Mesenchymal stem cell (in vitro differentiated cells and primary cell): ENCODE measurements around the gene P4HB.
A peak's percentile ranks its signal among the peaks of the same experiment; 100 is the strongest.

ENCODE experiments used
- DNase-seq: peaks from one replicate; pipeline ENCODE4 v3.0.0-alpha.2; 2013
- H2AFZ ChIP-seq: one replicate; pipeline ENCODE4 v1.6.1; 2013; ENCODE audit warnings: low read depth, mild to moderate bottlenecking, control low read depth, inconsistent platforms, low read length, moderate library complexity
- H2AK5ac ChIP-seq: 2 replicates; pipeline ENCODE4 v1.6.1; 2013; ENCODE audit warnings: low read length, moderate library complexity, mild to moderate bottlenecking, inconsistent platforms; ENCODE audit not compliant: severe bottlenecking
- H2BK120ac ChIP-seq: one replicate; pipeline ENCODE4 v1.6.1; 2013; ENCODE audit warnings: low read depth, mild to moderate bottlenecking, inconsistent platforms, low read length, moderate library complexity
- H2BK12ac ChIP-seq, 2 experiments: one replicate each; pipeline ENCODE4 v1.6.1; 2013; ENCODE audit warnings: inconsistent platforms in 2 of 2, low read length in 2 of 2, mild to moderate bottlenecking in 2 of 2, moderate library complexity in 2 of 2, control low read depth in 1 of 2
- H2BK15ac ChIP-seq: one replicate; pipeline ENCODE4 v1.6.1; 2013; ENCODE audit warnings: mild to moderate bottlenecking, low read depth, inconsistent platforms; ENCODE audit not compliant: poor library complexity, severe bottlenecking
- H2BK5ac ChIP-seq: 2 replicates; pipeline ENCODE4 v1.6.1; 2013; ENCODE audit warnings: low read depth, mild to moderate bottlenecking, low read length, control low read depth, inconsistent platforms; ENCODE audit not compliant: poor library complexity, severe bottlenecking
- H3K14ac ChIP-seq, 2 experiments: one replicate each; pipeline ENCODE4 v1.6.1; 2013; ENCODE audit warnings: inconsistent platforms in 2 of 2, low read length in 2 of 2, control low read depth in 1 of 2, mild to moderate bottlenecking in 1 of 2, moderate library complexity in 1 of 2
- H3K18ac ChIP-seq, 2 experiments: one replicate each; pipeline ENCODE4 v1.6.1; 2013; ENCODE audit warnings: inconsistent platforms in 2 of 2, low read length in 2 of 2, control low read depth in 1 of 2, low read depth in 1 of 2, mild to moderate bottlenecking in 1 of 2
- H3K23ac ChIP-seq, 2 experiments: one replicate each; pipeline ENCODE4 v1.6.1; 2013; ENCODE audit warnings: inconsistent platforms in 2 of 2, low read length in 2 of 2, mild to moderate bottlenecking in 2 of 2, moderate library complexity in 2 of 2, control low read depth in 1 of 2
- H3K27ac ChIP-seq: 2 replicates; pipeline ENCODE4 v1.5.1; 2013; ENCODE audit warnings: mild to moderate bottlenecking, moderate library complexity, low read length, control low read depth, inconsistent platforms; ENCODE audit not compliant: poor library complexity, severe bottlenecking
- H3K27me3 ChIP-seq, 2 experiments: 2 replicates each; pipeline versions ENCODE4 v1.6.1 to v1.7.0; 2013; ENCODE audit warnings: low read length in 2 of 2, mild to moderate bottlenecking in 2 of 2, moderate library complexity in 2 of 2, control low read depth in 1 of 2, inconsistent platforms in 1 of 2; ENCODE audit not compliant: control insufficient read depth in 1 of 2, insufficient read depth in 1 of 2
- H3K36me3 ChIP-seq, 2 experiments: 2 replicates each; pipeline versions ENCODE4 v1.6.1 to v1.7.0; 2013; ENCODE audit warnings: low read length in 2 of 2, control low read depth in 1 of 2, inconsistent platforms in 1 of 2, low read depth in 1 of 2, mild to moderate bottlenecking in 1 of 2; ENCODE audit not compliant: insufficient read depth in 2 of 2, control insufficient read depth in 1 of 2
- H3K4ac ChIP-seq, 2 experiments: one replicate each; pipeline ENCODE4 v1.6.1; 2013; ENCODE audit warnings: inconsistent platforms in 2 of 2, low read length in 2 of 2, mild to moderate bottlenecking in 2 of 2, moderate library complexity in 2 of 2, control low read depth in 1 of 2, low read depth in 1 of 2
- H3K4me1 ChIP-seq: 2 replicates; pipeline ENCODE4 v1.6.1; 2013; ENCODE audit warnings: low read depth, low read length, control low read depth; ENCODE audit not compliant: control insufficient read depth, insufficient read depth
- H3K4me2 ChIP-seq: 2 replicates; pipeline ENCODE4 v1.6.1; 2013; ENCODE audit warnings: low read length, mild to moderate bottlenecking, inconsistent platforms; ENCODE audit not compliant: poor library complexity, severe bottlenecking
- H3K4me3 ChIP-seq, 2 experiments: 2 replicates each; pipeline versions ENCODE4 v1.5.1 to v1.7.0; 2013; ENCODE audit warnings: low read length in 2 of 2, mild to moderate bottlenecking in 2 of 2, control low read depth in 1 of 2, low read depth in 1 of 2; ENCODE audit not compliant: insufficient read depth in 1 of 2
- H3K79me1 ChIP-seq: replicated peaks from 2 replicates; pipeline ENCODE4 v1.6.1; 2013; ENCODE audit warnings: mild to moderate bottlenecking, control low read depth, low read length, inconsistent platforms; ENCODE audit not compliant: poor library complexity, severe bottlenecking
- H3K9ac ChIP-seq: 2 replicates; pipeline ENCODE4 v1.7.0; 2013; ENCODE audit warnings: mild to moderate bottlenecking, low read length, moderate library complexity
- H3K9me3 ChIP-seq: 2 replicates; pipeline ENCODE4 v1.7.0; 2013; ENCODE audit warnings: mild to moderate bottlenecking, low read length; ENCODE audit not compliant: control insufficient read depth
- H4K8ac ChIP-seq: one replicate; pipeline ENCODE4 v1.6.1; 2013; ENCODE audit warnings: inconsistent platforms, mild to moderate bottlenecking, low read length, moderate library complexity
- H4K91ac ChIP-seq: one replicate; pipeline ENCODE4 v1.6.1; 2013; ENCODE audit warnings: mild to moderate bottlenecking, low read length, inconsistent platforms
- WGBS: methylation state at CpG from one replicate; pipeline ENCODE4 v1.1.7; 2013; ENCODE audit warnings: mixed read lengths; 5-methylcytosine and 5-hydroxymethylcytosine counted together

The P4HB gene

DNA sequence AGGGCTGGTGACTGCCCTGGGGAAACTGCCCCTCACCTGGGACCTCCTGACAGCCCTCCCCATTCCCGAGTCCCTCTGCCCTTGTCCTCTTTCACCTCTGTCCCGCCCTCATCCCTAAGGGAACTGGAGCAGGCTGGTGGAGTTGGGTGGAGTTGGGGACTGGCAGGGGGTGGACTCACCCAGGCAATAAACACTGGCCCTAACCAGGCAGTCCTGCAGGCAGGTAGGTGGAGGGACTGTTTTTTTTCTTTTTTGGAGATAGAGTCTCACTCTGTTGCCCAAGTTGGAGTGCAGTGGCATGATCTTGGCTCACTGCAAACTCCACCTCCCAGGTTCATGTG, 44.7 kb downstream of the P4HB start:
- Histone ChIP-seq H2BK5ac (no peak overlapping the region), H2BK120ac (no peak overlapping the region), H3K9me3 (no peaks in the 10 kb centered on the region), H4K8ac (no peak overlapping the region), H3K4me1 (peaks cover 10% of the 10 kb centered on the region), H3K36me3 (peaks cover 0 to 2% of the 10 kb centered on the region in 2 experiments), H3K23ac (no peak overlapping the region), H3K18ac (no peak overlapping the region), H3K27ac (no peak overlapping the region), H3K27me3 (peaks cover 6 to 67% of the 10 kb centered on the region in 2 experiments), H2BK15ac (no peak overlapping the region), H2AK5ac (no peak overlapping the region), H3K14ac (no peak overlapping the region), H2BK12ac (no peak overlapping the region), H3K4me2 (no peak overlapping the region), H3K4ac (no peak overlapping the region), H3K9ac (no peak overlapping the region), H3K79me1 (no peaks in the 10 kb centered on the region), H4K91ac (peak overlapping the region; percentile 25), H2AFZ (no peak overlapping the region), H3K4me3 (no peak overlapping the region)
- DNase-seq = no peak
- 80% methylated on average over 1 of the region's 2 CpGs for whole genome bisulfite sequencing

DNA sequence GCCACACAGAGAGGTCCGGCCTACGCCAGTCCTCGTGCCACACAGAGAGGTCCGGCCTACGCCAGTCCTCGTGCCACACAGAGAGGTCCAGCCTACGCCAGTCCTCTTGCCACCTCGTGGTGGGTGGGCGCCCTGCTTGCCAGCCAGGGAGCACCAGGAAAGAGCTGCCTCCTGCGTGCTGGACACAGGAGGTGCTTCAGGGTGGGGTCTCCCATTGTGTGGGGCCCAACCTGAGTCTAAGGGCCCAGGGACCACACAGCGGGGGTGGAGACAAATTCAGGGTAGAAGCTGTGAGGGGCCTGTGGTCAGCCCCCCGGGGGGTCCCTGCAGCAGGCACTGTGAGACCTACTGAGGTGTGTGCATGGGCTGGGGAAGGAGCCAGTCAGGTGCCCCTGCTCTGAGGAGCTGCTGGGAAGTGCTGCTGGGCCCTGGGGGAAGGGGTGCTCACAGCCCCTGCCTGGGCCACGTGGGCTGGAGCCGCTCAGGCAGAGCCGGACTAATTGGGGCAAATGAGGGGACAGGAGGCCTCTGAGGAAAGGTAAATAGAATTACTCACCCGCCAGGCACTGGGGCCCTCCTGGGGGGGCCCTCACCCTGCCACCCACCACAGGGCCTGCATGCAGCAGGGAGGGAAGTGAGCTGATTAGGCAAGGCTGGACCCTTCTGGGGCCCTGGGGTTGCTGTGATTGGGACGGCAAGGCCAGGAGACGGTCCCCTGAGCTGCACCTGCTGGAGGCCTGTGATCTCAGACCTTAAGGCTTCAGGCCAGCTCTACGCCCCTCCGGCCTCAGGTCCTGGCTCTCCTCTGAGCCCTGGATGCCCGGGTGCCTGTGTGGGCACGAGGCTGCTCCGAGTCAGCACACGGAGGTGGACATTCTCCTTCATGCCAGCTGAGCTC, 45.3 kb downstream of the P4HB start:
- peak overlapping the region; percentile 10 for H3K4me2 ChIP-seq
- H3K18ac ChIP-seq = no peak overlapping the region
- H3K9me3 ChIP-seq = no peaks in the 10 kb centered on the region
- no peak overlapping the region for H3K14ac ChIP-seq
- H4K8ac ChIP-seq = no peak overlapping the region
- peaks cover 0 to 2% of the 10 kb centered on the region in 2 experiments for H3K36me3 ChIP-seq
- no peak overlapping the region for H2AK5ac ChIP-seq
- peaks cover 10% of the 10 kb centered on the region for H3K4me1 ChIP-seq
- H2BK120ac ChIP-seq = no peak overlapping the region
- H3K4me3 ChIP-seq = no peak overlapping the region
- peaks cover 10 to 73% of the 10 kb centered on the region in 2 experiments for H3K27me3 ChIP-seq
- 76% methylated on average over 20 of the region's 24 CpGs for WGBS
- H2AFZ ChIP-seq = no peak overlapping the region
- H3K23ac ChIP-seq = no peak overlapping the region
- no peak overlapping the region for H3K9ac ChIP-seq
- no peaks in the 10 kb centered on the region for H3K79me1 ChIP-seq
- no peak overlapping the region for H2BK5ac ChIP-seq
- H4K91ac ChIP-seq = peak overlapping the region; percentile 25
- no peak overlapping the region for H3K4ac ChIP-seq
- DNase-seq = no peak
- H3K27ac ChIP-seq = no peak overlapping the region
- H2BK12ac ChIP-seq = no peak overlapping the region
- H2BK15ac ChIP-seq = peak overlapping the region; percentile 57

DNA sequence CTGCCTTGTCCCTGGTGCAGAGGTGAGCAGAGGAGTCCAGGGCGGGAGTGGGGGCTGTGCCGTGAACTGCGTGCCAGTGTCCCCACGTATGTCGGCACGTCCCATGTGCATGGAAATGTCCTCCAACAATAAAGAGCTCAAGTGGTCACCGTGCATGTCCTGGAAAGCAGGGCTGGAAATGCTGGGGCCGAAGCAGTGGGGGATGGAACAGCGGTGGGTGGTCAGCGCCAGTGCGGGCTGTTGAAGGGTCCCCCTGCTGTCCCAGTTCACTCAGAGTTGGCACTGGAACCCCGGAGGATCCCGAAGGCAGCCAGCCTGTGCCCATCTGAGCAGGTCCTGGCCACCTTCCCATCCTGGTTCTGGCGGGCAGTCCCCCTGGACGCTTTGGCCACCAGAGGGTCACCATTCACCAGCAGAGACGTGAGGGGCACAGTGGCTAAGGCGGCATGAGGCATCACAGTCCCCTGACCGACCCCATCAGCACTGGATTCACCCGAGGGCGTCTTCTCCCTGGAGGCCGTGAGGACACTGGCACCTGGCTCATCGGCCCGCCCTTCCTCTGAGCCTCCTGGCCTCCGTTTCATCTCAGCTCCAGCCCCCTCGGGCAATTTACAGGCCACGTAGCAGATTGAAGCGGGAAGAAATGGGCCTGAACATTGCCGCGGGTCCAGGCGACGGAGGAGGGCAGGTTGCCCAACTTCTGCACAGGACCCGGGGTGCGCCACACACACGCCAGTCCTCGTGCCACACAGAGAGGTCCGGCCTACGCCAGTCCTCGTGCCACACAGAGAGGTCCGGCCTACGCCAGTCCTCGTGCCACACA, 46.3 kb downstream of the P4HB start:
- WGBS = 92% methylated on average over 39 of the region's 41 CpGs

DNA sequence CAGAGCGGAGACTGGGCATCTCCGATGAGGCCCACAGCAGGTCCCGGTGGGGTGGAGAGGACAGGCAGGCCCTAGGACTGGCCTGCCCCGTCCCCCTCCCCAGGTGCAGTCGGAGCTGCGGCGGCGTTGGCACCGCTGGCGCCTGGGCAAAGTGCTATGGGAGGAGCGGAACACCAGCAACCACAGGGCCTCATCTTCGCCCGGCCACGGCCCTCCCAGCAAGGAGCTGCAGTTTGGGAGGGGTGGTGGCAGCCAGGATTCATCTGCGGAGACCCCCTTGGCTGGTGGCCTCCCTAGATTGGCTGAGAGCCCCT, 47.0 kb downstream of the P4HB start:
- no peak overlapping the region for H2AK5ac ChIP-seq
- no peak overlapping the region for H2BK15ac ChIP-seq
- no peaks in the 10 kb centered on the region for H3K9me3 ChIP-seq
- H2BK120ac ChIP-seq = no peak overlapping the region
- H4K91ac ChIP-seq = peak overlapping the region; percentile 18
- no peak overlapping the region for H3K4ac ChIP-seq
- no peak overlapping the region for H3K9ac ChIP-seq
- DNase-seq = no peak
- H3K4me2 ChIP-seq = no peak overlapping the region
- WGBS = 90% methylated on average over 15 of the region's 15 CpGs
- no peak overlapping the region for H3K18ac ChIP-seq
- peaks cover 16 to 78% of the 10 kb centered on the region in 2 experiments for H3K27me3 ChIP-seq
- H3K36me3 ChIP-seq = no peaks in the 10 kb centered on the region
- no peak overlapping the region for H3K27ac ChIP-seq
- H3K4me1 ChIP-seq = peaks cover 10% of the 10 kb centered on the region
- no peak overlapping the region for H3K14ac ChIP-seq
- H3K79me1 ChIP-seq = no peaks in the 10 kb centered on the region
- no peak overlapping the region for H3K23ac ChIP-seq
- no peak overlapping the region for H2BK12ac ChIP-seq
- H3K4me3 ChIP-seq = peak overlapping the region in 1 of 2 experiments; percentile 2
- no peak overlapping the region for H2BK5ac ChIP-seq
- no peak overlapping the region for H2AFZ ChIP-seq
- H4K8ac ChIP-seq = no peak overlapping the region

More for the DNA sequence above, 46.3 kb downstream of the P4HB start:
- Histone ChIP-seq H3K27me3 (peaks cover 16 to 77% of the 10 kb centered on the region in 2 experiments), H2BK15ac (no peak overlapping the region), H2BK5ac (no peak overlapping the region), H2BK120ac (no peak overlapping the region), H3K79me1 (no peaks in the 10 kb centered on the region), H3K23ac (no peak overlapping the region), H3K18ac (no peak overlapping the region), H3K36me3 (peaks cover 0 to under 1% of the 10 kb centered on the region in 2 experiments), H3K4ac (no peak overlapping the region), H2BK12ac (no peak overlapping the region), H3K9ac (no peak overlapping the region), H3K4me3 (no peak overlapping the region), H3K4me2 (no peak overlapping the region), H3K4me1 (peaks cover 10% of the 10 kb centered on the region), H4K91ac (no peak overlapping the region), H3K14ac (no peak overlapping the region), H3K27ac (no peak overlapping the region), H4K8ac (no peak overlapping the region), H2AFZ (no peak overlapping the region), H3K9me3 (no peaks in the 10 kb centered on the region), H2AK5ac (no peak overlapping the region)
- no peak for DNase-seq
